IPS DF 19.7 (cell line): Measurements from ENCODE around the gene BTN2A1.

Experiments
- DNase-seq: peaks from one replicate; pipeline ENCODE4 v3.0.0-alpha.2; 2013; ENCODE audit warnings: low read depth, low spot score

Gene BTN2A1

GRCh38 chr6:26468829-26469228 lies 11.1 kb downstream of the BTN2A1 start:
- DNase-seq: no peak

- DNase-seq: no peak
Observed at GRCh38 chr6:26470643-26471042, 12.9 kb downstream of the BTN2A1 start.

- no peak for DNase-seq
Observed at GRCh38 chr6:26471970-26472369, 14.2 kb downstream of the BTN2A1 start.

- no peak for DNase-seq
Observed at GRCh38 chr6:26472549-26473290, 15.0 kb downstream of the BTN2A1 start.

- DNase-seq: no peak
Observed at GRCh38 chr6:26473429-26473757, 15.6 kb downstream of the BTN2A1 start.

GRCh38 chr6:26473758-26474438 lies 16.1 kb downstream of the BTN2A1 start:
- DNase-seq: peak; percentile 70

- no peak for DNase-seq
Observed at GRCh38 chr6:26474439-26474881, 16.7 kb downstream of the BTN2A1 start.

GRCh38 chr6:26475823-26476729 lies 18.3 kb downstream of the BTN2A1 start:
- no peak for DNase-seq

GRCh38 chr6:26476896-26477295 lies 19.1 kb downstream of the BTN2A1 start:
- no peak for DNase-seq

GRCh38 chr6:26477426-26477825 lies 19.7 kb downstream of the BTN2A1 start:
- no peak for DNase-seq

GRCh38 chr6:26478100-26478984 lies 20.6 kb downstream of the BTN2A1 start:
- no peak for DNase-seq

- DNase-seq: no peak
Observed at GRCh38 chr6:26478985-26479278, 21.2 kb downstream of the BTN2A1 start.

GRCh38 chr6:26482338-26482737 lies 24.6 kb downstream of the BTN2A1 start:
- no peak for DNase-seq

GRCh38 chr6:26483727-26484126 lies 26.0 kb downstream of the BTN2A1 start:
- DNase-seq: no peak

- DNase-seq: no peak
Observed at GRCh38 chr6:26484161-26484560, 26.4 kb downstream of the BTN2A1 start.

GRCh38 chr6:26485112-26485780 lies 27.5 kb downstream of the BTN2A1 start:
- DNase-seq: no peak

GRCh38 chr6:26486358-26486757 lies 28.6 kb downstream of the BTN2A1 start:
- no peak for DNase-seq

GRCh38 chr6:26487466-26487865 lies 29.7 kb downstream of the BTN2A1 start:
- DNase-seq: no peak

- no peak for DNase-seq
Observed at GRCh38 chr6:26489996-26490964, 32.5 kb downstream of the BTN2A1 start.

GRCh38 chr6:26491604-26492003 lies 33.8 kb downstream of the BTN2A1 start:
- no peak for DNase-seq
